GM21825 (cell line): ENCODE data around the gene NMT1.

ENCODE experiments used
- ATAC-seq: cut with Tn5 transposase; IDR thresholded peaks from one replicate; pipeline ENCODE4 v1.9.1; 2021; ENCODE audit warnings: mild to moderate bottlenecking, moderate library complexity; ENCODE audit not compliant: unreplicated experiment

The NMT1 gene

DNA sequence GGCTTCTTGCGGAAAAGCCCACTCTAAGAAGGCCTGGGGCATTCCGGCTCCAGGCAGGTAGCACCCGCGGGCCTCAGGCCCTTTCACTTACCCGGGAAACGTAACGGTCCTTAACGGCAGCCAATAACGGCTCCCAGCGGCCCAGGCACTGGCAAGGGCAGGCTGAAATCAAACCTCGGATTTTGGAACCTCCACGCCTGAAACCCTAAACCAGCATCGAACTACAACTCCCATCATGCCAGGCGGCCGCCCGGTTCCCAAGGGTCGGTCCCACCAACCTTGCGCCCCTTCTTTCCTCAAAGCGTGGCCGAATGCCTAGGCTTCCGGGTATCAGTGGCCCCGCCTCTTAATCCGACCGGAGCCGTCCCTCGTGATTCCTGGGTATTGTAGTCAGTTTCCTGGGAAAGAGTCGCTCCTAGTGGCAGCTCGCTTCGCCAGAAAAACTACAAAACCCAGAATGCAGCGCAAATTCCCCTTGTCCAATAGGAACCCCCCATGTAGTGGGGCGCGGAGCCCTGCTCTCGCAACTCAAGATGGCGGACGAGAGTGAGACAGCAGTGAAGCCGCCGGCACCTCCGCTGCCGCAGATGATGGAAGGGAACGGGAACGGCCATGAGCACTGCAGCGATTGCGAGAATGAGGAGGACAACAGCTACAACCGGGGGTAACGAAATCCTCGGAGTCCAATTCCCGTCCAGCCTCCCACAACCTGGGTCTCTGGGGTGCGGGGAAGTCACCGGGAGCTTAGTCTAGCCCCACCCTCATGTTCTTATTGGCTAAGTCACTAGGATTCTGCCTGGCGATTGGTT is at the start of gene NMT1:
Gene NMT1, plus strand, starts transcription at position 521 of the 809 bp plus-strand sequence. Its CDS starts 13 bp downstream, at position 534.
- peak; percentile 83 for ATAC-seq

- ATAC-seq, result no peak
Observed at GRCh38 chr17:45011767-45012166, 49.4 kb upstream of the NMT1 start.

- ATAC-seq, result no peak
Observed at GRCh38 chr17:45013021-45013997, 47.8 kb upstream of the NMT1 start.

- no peak for ATAC-seq
Observed at GRCh38 chr17:45016237-45016636, 44.9 kb upstream of the NMT1 start.

DNA sequence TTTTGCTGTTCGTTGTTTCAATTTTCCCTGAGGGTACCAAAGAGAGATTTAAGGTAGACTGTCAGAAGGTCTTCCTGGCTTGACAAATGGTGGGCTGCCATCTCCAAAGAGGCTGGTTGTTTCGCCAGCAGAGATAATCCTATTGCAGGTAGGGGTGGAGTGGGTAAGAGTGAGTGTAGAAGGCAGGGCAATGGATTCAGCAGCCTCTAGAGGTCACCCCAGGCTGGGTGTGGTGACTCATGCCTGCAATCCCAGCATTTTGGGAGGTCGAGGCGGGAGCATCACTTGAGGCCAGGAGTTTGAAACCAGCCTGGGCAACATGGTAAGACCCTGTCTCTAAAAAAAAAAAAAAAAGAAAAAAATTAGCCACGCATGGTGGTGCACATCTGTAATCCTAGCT is 44.3 kb upstream of the NMT1 start:
- ATAC-seq, result no peak

DNA sequence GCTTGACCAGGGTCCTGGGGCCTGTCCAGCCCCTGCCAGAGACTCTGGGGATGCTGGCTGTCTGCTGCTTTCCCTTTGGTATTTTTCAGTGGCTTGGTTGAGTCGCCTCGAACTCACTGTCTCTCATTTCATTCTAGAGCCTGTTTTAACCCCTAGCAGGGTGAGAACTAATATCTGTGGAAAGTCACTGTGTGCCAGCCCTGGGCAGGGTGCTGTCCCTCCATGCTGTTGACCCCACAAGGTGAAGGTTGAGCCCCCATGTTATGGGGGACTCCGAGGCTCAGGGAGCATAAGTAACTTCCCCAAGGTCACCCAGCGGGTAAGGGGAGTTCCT is 42.6 kb upstream of the NMT1 start:
- no peak for ATAC-seq

DNA sequence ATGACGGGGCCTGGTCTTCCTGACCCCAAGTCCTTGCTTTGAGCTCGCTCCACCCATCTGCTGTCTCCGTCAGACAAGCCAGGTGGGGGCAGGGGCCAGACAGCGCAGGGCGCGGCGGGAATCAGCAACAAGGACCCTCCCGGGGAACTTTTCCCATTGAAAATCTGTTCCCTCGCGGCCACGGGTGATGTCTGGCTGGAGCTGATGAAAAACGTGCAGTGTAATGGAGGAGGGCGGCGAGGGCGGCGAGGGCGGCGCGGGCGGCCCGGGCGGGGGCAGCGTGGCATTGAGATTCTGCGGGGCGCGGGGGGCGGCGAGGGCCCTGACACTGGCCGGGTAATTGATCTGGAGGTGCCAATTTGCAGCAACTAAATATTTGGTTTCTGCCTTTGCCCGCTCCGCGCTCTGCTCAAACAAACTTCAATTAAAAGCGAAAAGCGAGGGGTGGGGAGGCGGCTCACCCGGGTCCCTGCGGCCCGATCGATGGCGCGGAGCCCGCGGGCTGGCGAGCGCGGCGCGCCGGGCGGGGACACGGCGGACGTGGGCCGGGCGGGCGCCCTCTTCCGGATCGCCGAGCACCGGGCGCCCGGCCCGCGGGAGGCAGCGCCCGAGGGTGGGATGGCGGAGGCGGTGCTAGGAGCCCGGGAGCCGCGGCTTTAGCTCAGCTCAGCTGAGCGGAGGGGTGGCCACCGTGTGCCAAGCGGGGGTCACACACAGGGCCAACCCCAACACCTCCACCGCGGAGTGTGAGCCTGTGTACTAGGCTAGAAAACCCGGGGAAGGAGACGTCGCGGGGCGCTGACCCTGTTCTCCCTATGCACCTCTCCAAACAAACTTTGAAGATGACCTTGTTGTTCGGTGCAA is 42.0 kb upstream of the NMT1 start:
- no peak for ATAC-seq

- ATAC-seq, result no peak
Observed at GRCh38 chr17:45020354-45021138, 40.6 kb upstream of the NMT1 start.

DNA sequence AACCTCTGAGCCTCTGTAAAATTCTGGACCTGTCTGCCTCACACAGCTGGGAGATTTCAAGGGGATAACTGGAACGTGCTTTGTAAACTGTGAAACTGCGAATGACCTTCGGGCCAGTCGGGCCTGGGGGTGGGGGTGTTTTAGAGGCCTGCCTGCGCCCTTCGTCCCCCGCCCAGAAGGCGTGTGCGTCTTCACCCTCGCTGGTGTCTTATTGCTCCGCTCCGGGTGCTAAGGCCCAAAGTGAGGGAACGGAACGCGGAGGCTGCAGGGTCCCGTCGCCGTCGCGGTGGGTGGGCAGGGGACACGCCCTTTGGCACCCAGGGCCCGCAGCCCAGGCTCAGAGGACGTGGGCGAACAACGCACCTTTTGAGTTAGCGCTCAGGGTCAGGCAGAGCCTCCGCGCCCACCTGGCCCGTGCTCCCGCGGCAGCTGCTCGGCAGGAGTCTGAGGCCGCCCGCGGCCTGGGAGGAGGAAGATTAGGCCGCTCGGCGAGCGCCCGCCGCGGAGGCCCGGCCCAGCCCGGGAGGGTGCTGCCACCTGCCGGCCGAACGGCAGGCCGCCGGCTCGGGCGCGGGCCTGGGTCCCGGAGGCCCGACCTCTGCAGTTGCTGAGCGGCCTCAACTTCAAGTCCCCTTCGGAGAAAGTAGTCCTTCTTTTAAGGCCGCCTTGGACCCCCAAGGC is 39.4 kb upstream of the NMT1 start:
- ATAC-seq, result no peak

DNA sequence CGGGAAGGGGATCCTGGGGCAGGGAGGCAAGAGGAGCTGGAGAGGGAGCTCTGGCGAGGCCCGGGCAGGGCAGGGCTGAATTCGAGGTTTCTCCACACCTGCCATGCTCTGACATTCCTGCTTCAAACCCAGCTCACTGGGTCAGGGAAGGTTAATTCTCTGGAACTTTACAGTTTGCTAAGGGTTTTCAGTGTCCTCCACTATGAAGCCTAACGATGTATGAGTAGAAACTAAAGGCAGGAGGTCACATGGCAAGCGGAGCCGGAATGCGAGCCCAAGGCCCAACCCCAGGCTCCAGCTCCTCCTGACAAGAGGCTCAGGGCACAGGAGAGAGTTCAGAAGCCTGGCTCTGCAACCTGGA is 38.8 kb upstream of the NMT1 start:
- ATAC-seq, result no peak

- ATAC-seq, result no peak
Observed at GRCh38 chr17:45022655-45023339, 38.3 kb upstream of the NMT1 start.

DNA sequence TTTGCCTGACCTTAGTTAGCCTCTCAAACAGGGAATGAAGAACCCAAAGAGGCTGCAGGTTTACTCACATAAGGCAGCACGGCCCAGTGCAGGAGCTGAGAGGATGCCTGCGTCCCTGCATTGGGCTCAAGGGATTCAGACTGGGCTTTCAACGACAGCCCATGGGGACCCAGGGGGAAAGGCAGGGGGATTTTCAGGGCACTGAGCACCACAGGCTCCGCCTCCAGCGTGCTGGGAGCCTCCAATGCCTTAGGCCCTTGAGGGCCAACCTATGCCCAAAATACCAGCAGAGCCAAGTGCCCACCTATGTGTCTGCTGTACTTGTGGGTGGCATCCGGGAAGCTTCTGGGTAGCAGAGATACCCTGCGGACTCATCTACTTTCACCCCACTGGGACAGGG is 32.0 kb upstream of the NMT1 start:
- ATAC-seq, result no peak

GRCh38 chr17:45029758-45030423 is 31.2 kb upstream of the NMT1 start:
- ATAC-seq, result no peak

- no peak for ATAC-seq
Observed at GRCh38 chr17:45030733-45031132, 30.4 kb upstream of the NMT1 start.

DNA sequence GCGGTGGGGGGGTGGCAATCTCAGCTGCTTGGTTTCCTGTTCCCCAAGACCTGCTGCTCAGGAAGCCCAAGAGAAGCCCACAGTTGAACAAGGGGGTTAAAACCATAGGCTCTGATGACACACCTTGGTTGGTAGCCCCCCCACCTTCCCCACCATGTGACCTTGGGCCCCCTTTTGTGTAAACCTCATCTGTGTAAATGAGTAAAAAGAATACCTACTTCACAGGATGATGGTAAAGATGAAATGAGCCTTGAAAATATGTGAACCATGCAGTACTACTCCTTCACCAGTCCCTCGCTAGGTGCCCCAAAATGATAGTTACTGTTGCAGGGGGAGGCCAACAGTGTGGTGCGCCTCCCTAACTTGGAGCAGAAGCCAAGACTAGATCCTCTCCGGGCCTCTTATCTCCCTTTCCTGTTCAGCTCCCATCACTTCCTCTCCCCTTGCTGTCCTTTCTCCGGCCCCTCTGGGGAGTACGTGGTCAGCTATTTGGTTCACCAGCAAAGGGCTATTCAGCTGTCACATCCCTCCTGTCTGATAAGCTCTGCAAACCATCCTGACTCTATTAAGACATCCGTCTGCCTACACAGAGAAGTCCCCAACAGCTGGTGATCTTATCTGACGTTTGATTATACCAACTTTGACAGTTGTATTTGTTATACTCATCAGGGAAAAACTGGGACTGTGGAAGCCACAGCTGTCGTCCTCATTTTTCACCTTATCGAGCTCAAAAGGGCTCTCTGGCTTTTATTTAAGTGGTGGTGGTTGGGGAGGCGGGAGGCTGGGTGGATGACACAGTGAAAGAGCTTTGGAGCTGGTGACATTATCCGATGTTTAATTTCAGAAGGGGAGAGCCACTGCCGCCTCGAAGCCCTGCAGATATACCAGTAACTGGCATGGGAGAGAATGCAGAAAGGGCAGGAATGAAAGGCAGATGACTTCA is 29.6 kb upstream of the NMT1 start:
- ATAC-seq, result no peak

DNA sequence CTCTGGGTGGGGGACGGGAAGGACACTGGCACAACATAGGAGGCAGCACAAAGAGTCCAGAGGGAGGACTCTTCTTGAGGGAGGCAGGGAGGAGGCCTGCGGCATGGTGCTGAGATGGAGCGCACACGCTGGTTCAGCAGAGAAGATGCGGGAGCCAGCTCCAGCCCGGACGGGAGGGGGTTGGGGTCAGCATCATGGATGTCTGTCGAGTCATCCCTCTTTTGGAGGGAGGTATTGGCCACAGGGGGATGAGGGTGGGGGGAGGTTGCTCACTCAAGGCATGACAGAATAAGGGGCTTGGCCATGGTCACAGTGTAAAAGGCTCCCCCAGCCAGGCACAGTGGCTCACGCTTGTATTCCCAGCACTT is 29.0 kb upstream of the NMT1 start:
- no peak for ATAC-seq

DNA sequence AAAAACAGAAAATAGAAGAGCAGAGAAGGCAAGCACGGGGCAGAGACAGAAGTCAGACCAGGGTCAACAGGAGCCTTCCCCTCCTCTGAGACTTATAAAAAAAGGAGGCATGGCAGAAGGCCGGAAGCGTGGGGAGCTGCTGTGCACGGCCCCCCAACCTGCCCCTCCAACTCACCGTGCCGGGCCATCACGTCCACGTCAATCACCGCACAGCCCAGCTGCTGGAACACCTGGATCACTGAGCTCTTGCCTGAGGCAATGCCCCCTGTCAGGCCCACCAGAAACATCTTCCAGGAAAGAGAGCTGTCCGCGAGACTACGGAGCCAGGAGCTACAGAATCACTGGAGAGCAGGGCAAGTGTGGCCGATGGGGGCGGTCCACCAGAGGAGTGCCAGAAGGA is 26.5 kb upstream of the NMT1 start:
- ATAC-seq, result no peak

- ATAC-seq, result no peak
Observed at GRCh38 chr17:45035848-45036247, 25.3 kb upstream of the NMT1 start.
